Measurements from ENCODE around the gene RPL4.

RPL4 gene

DNA sequence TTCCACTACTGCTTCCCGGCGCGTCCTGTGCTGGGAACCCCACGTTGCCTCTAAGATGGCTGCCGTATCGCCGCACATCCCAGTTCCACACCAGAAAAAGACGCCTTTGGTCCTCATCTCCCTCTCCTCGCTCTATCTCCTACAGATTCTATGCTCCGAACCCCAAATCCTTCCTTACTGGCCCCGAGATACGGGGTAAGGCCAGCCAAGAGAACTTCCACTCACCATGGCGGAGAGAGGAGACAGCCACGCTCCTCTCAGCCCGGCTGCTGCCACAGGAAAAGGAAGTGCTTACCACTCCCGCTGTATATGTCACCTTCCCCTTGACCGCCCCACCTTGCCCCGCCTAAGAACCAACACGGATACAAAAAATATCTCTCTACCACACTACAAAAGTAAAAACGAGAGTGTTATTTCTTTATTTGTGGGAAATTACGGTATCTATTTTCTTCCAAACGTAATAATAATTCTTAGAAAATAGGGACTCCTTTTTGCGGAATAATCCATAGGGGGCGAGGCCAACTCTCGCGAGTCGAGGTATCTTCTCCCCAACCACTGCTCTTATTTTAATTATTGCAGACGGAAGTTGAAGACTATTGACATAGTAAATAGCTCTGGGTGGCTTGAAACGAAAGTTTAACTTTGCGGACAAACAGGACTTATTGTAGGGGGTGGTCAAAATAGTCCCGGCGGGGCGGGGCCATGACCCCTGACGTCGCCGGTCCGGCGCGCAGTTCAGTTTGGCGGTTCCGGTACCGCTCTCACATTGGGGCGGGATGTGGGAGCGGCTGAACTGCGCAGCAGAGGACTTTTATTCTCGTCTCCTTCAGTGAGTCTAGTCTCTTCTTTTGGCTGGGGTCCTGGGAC lies at the start of gene RPL4, which contains the start of gene ZWILCH:
Gene RPL4, minus strand, starts transcription at position 293 of the 867 bp plus-strand sequence. Its CDS starts 65 bp downstream, at position 228.
Gene ZWILCH, plus strand, starts transcription at position 764 of the 867 bp plus-strand sequence. Its CDS starts 13 bp downstream, at position 777.
- peak; percentile 83 for DNase-seq (ENCODE audit: low spot score)
- H3K27ac ChIP-seq, result peak within 1 kb of the TSS; percentile 93
- POLR2A ChIA-PET (ENCODE audit: low non-redundant PET), result no interaction called here
- CTCF ChIA-PET, result interaction anchor here (1.2 kb wide), 1 partner anchor 347 kb away, joined by 3 read pairs; no protein-coding TSS in a partner anchor
- TF ChIP-seq, protein P1, sequence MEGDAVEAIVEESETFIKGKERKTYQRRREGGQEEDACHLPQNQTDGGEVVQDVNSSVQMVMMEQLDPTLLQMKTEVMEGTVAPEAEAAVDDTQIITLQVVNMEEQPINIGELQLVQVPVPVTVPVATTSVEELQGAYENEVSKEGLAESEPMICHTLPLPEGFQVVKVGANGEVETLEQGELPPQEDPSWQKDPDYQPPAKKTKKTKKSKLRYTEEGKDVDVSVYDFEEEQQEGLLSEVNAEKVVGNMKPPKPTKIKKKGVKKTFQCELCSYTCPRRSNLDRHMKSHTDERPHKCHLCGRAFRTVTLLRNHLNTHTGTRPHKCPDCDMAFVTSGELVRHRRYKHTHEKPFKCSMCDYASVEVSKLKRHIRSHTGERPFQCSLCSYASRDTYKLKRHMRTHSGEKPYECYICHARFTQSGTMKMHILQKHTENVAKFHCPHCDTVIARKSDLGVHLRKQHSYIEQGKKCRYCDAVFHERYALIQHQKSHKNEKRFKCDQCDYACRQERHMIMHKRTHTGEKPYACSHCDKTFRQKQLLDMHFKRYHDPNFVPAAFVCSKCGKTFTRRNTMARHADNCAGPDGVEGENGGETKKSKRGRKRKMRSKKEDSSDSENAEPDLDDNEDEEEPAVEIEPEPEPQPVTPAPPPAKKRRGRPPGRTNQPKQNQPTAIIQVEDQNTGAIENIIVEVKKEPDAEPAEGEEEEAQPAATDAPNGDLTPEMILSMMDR (conservative IDR thresholded peaks at IDR 0.05; ENCODE audit: low read depth), result no peak

DNA sequence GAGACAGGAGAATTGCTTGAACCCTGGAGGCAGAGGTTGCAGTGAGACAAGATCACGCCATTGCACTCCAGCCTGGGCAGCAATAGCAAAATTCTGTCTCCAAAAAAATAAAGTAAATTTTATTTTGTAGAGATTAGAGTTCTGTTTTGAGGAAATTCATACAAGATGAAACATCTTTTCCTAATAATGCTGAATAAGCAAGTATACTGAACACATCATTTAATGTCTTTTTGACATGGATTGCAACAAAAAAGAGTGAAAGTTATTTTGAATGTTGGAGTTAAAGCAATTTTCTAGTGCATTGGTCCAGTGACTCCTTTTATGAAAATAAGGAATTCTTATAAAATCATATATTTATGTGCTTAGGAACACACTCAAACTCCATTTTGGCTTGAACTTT lies 40.6 kb upstream of the RPL4 start:
- CTCF ChIA-PET, result no interaction called here
- H3K27ac ChIP-seq, result no peak overlapping the region
- POLR2A ChIA-PET (ENCODE audit: low non-redundant PET), result no interaction called here
- TF ChIP-seq, protein P1 (conservative IDR thresholded peaks at IDR 0.05; ENCODE audit: low read depth), result no peak
- DNase-seq (ENCODE audit: low spot score), result no peak

DNA sequence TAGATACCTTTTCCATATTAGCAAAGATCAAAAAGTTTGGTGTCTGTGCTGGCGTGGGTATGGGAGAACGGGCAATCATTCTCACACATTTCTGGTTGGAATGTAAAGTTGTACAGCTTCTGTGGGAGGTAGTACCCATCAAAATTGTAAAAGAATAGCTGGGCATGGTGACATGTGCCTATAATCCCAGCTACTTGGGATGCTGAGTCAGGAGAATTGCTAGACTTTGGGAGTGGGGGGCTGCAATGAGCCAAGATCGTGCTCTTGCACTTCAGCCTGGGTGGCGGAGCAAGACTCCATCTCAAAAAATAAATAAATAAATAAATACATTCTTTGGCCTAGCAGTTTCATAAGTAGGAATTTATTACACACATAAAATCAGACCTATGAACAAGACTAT lies 38.2 kb upstream of the RPL4 start:
- no peak for DNase-seq (ENCODE audit: low spot score)
- TF ChIP-seq, protein P1 (conservative IDR thresholded peaks at IDR 0.05; ENCODE audit: low read depth), result no peak
- ChIA-PET POLR2A (ENCODE audit: low non-redundant PET) (no interaction called here), CTCF (interaction anchor here (0.6 kb wide), 1 partner anchor 36 kb away, joined by 3 read pairs; no protein-coding TSS in a partner anchor)
- H3K27ac ChIP-seq, result no peak overlapping the region

DNA sequence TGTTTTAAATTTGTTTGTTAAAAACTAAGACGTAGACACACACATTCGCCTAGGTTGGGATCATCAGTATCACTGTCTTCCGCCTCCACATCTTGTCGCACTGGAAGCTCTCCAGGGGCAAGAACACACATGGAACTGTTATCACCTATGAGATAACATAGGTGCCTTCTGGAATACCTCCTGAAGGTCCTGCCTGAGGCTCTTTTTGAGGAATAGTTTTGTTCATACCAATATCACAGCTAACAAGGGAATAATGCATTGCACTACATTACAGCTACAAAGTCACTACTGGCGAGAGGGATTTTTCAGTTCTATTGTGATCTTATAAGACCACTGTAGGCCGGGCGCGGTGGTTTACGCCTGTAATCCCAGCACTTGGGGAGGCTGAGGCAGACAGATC lies 30.4 kb upstream of the RPL4 start:
- no peak for DNase-seq (ENCODE audit: low spot score)
- ChIA-PET POLR2A (ENCODE audit: low non-redundant PET) (no interaction called here), CTCF (no interaction called here)
- no peak overlapping the region for H3K27ac ChIP-seq
- TF ChIP-seq, protein P1 (conservative IDR thresholded peaks at IDR 0.05; ENCODE audit: low read depth), result no peak

DNA sequence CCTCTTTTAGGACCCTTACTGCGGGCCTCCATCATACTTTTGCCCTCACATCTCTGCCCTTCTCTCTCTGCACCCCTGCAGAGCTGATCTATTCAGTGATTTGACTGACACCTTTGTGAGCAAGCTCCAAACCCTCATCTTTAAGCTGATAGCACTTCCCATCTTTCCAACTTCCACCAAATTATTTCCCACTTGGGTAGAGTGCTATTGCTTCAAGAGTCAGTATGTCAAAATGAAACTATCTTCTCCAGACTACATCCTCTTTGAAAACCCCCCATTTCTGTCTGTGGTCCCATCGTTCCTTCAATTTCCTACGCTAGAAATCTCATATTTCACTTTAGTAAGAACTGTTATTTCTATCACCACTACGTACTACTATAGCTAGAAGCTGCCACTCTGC lies 20.2 kb upstream of the RPL4 start:
- ChIA-PET POLR2A (ENCODE audit: low non-redundant PET) (interaction anchor here (0.6 kb wide), 1 partner anchor 17 kb away, joined by 3 read pairs; no protein-coding TSS in a partner anchor), CTCF (no interaction called here)
- TF ChIP-seq, protein P1 (conservative IDR thresholded peaks at IDR 0.05; ENCODE audit: low read depth), result no peak
- no peak overlapping the region for H3K27ac ChIP-seq
- no peak for DNase-seq (ENCODE audit: low spot score)

DNA sequence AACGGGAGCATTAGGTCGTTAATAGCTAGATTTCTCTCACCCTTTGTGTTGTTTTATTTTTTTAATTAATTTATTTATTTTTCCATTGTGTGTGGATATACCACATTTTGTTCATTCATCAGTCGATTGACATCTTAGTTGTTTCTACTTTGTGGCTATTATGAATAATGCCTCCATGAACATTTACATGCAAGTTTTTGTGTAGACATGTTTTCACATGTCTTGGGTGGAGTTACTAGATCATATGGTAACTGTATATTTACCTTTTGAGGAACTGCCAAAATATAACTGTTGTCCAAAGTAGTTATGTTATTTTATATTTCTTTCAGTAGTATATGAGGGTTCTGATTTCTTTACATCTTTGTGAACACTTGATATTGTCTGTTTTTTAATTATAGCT lies 19.3 kb upstream of the RPL4 start:
- POLR2A ChIA-PET (ENCODE audit: low non-redundant PET), result no interaction called here
- CTCF ChIA-PET, result no interaction called here

More for the DNA sequence above, 19.3 kb upstream of the RPL4 start:
- TF ChIP-seq, protein P1 (conservative IDR thresholded peaks at IDR 0.05; ENCODE audit: low read depth), result no peak
- H3K27ac ChIP-seq, result no peak overlapping the region
- no peak for DNase-seq (ENCODE audit: low spot score)
